Thymus (tissue), 11 donors: ENCODE measurements around the gene ZNF724. TPM values are rescaled to one million over a fixed set of nuclear protein-coding genes. Genes with fewer than 3 reads are reported as not detected.
A peak's percentile ranks its signal among the peaks of the same experiment; 100 is the strongest.
"Not testable (repeated sequence)": the region's sequence is repeated elsewhere in the genome, so short reads cannot be mapped to it uniquely, and the experiment has no call there.

Source experiments
- DNase-seq, 9 donors: peaks; one replicate each; pipeline ENCODE4 v3.0.0-alpha.2; 2013; ENCODE audit warnings: low spot score in 9 of 9, low read depth in 6 of 9, missing footprints in 1 of 9
- H3K27ac ChIP-seq, 2 donors: one replicate each; pipeline ENCODE4 v1.5.1; 2013; ENCODE audit warnings: control low read depth in 1 of 2, low read depth in 1 of 2, low read length in 1 of 2, mild to moderate bottlenecking in 1 of 2, moderate library complexity in 1 of 2
- H3K27me3 ChIP-seq, 2 donors: one replicate each; pipeline ENCODE4 v1.5.1; 2013; ENCODE audit warnings: low read length in 1 of 2; ENCODE audit not compliant: control insufficient read depth in 2 of 2, insufficient read depth in 1 of 2
- H3K36me3 ChIP-seq, 2 donors: one replicate each; pipeline ENCODE4 v1.5.1; 2013; ENCODE audit warnings: low read length in 1 of 2, mild to moderate bottlenecking in 1 of 2, moderate library complexity in 1 of 2; ENCODE audit not compliant: control insufficient read depth in 2 of 2, insufficient read depth in 2 of 2
- H3K4me1 ChIP-seq, 2 donors: one replicate each; pipeline ENCODE4 v1.5.1; 2013; ENCODE audit warnings: low read length in 2 of 2; ENCODE audit not compliant: control insufficient read depth in 2 of 2, insufficient read depth in 2 of 2
- H3K4me3 ChIP-seq, 2 donors: one replicate each; pipeline ENCODE4 v1.5.1; 2013; ENCODE audit warnings: low read length in 2 of 2, control low read depth in 1 of 2, mild to moderate bottlenecking in 1 of 2
- H3K9me3 ChIP-seq, 2 donors: one replicate each; pipeline ENCODE4 v1.5.1; 2013; ENCODE audit warnings: low read length in 1 of 2, mild to moderate bottlenecking in 1 of 2; ENCODE audit not compliant: control insufficient read depth in 2 of 2, insufficient read depth in 1 of 2
- WGBS: extraction: QIAGEN DNeasy Blood & Tissue Kit; methylation state at CpG from one replicate; pipeline ENCODE4 v1.1.7; 2013; 5-methylcytosine and 5-hydroxymethylcytosine counted together
- polyA plus RNA-seq: library from polyadenylated mRNA; stranded (reverse); fragments of 200-250 nt; gene quantifications from one replicate; pipeline ENCODE4 v1.2.3, GENCODE V29; 2013
- total RNA-seq: library from RNA; stranded (reverse); fragments of 120-200 nt; gene quantifications from one replicate; pipeline ENCODE4 v1.2.4, GENCODE V29; 2013
- donor health status: healthy.

Gene ZNF724
- total and polyA plus RNA-seq, 2 donors: 1.1 to 8.4 TPM

DNA sequence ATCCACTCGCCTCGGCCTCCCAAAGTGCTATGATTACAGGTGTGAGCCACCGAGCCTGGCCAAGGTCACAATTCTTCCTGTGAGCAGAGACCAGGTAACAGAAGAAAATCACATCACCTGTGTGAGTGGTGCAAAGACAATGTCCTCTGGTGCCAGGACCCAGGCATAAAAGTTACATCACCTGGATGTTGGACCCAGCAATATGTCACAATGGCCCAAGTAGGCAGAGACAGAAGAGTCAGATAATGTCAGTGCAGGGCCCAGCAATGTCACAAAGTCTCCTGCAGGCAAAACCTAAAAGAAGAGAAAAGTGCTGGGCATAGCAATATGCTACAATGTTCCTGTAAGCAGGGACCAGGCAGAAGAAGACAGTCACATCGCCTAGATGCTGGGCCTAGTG, 5.5 kb upstream of the ZNF724 start:
- 99% methylated on average over 4 of the region's 4 CpGs for WGBS
- no peaks in the 10 kb centered on the region for H3K4me1 ChIP-seq
- no peak for DNase-seq
- H3K27ac ChIP-seq: no peak overlapping the region
- H3K9me3 ChIP-seq: no peaks in the 10 kb centered on the region
- H3K27me3 ChIP-seq: no peaks in the 10 kb centered on the region
- H3K36me3 ChIP-seq: peaks cover 12 to 25% of the 10 kb centered on the region in 2 donors
- no peak overlapping the region for H3K4me3 ChIP-seq

DNA sequence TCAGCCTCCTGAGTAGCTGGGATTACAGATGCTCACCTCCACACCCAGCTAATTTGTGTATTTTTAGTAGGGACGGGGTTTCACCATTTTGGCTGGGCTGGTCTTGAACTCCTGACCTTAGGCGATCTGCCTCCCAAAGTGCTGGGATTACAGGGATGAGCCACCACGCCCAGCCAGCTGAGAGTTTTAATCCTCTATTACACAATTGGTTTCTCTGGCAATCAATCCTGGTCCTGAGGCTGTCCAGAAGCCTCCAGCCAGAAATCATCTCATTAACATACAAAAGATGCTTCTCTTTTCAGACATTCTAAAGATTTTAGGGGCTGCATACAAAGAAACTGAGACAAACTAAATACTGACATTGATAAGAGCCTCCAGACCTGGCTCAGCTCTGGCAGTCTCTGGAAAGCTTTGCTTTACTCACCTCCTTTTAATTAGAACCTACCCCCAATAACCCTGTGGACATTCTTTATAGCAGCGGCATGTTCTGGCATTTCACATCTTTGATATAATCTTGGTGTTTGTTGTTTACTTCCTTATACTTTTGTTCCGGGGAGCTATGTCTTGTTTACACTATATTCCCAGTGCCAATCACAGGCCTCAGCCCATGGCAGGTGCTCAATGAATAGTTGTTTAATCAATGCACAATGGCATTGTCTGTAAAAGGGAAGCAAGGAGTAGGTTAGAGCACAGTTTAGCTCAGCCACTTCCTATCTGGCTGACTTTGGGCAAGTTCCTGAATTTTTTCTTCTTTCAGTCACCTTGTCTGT, 4.1 kb upstream of the ZNF724 start:
- Histone ChIP-seq H3K9me3 (no peaks in the 10 kb centered on the region), H3K27ac (no peak overlapping the region), H3K4me3 (no peak overlapping the region), H3K4me1 (peaks cover 2% of the 10 kb centered on the region in 2 donors), H3K36me3 (peaks cover 3 to 12% of the 10 kb centered on the region in 2 donors), H3K27me3 (no peaks in the 10 kb centered on the region)
- DNase-seq: no peak
- WGBS: 85% methylated on average over 5 of the region's 5 CpGs

DNA sequence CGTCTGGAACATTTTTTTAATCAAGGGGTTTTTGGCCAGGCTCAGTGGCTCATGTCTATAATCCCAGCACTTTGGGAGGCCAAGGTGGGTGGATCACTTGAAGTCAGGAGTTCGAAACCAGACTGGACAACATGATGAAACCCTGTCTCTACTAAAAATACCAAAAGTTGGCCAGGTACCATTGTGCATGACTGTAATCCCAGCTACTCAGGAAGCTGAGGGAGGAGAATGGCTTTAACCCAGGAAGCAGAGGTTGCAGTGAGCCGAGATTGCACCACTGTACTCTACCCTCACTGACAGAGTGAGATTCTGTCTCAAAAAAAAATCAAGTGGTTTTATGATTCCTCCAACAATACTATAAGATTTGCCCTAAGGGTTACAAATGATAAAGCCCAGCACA, 3.1 kb upstream of the ZNF724 start:
- not testable (repeated sequence) for H3K9me3 ChIP-seq, DNase-seq, H3K4me1 ChIP-seq, H3K4me3 ChIP-seq, H3K36me3 ChIP-seq, H3K27me3 ChIP-seq, H3K27ac ChIP-seq
- WGBS: 73% methylated on average over 3 of the region's 3 CpGs

DNA sequence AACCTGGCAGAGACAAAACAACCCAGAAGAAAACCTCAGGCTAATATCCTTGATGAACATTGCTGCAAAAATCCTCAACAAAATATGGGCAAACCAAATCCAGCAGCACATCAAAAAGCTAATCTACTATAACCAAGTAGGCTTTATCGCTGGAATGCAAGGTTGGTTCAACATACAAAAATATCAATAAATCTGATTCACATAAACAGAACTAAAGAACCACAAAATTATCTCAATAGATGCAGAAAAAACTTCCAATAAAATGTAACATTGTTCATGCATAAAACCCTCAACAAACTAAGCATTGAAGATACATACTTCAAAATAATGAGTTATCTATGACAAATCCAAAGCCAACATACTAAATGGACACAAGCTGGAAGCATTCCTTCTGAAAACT, 8.8 kb downstream of the ZNF724 start:
- Histone ChIP-seq H3K36me3 (peaks cover 8 to 42% of the 10 kb centered on the region in 2 donors), H3K4me3 (no peak overlapping the region), H3K27me3 (no peaks in the 10 kb centered on the region), H3K9me3 (peaks cover 13 to 24% of the 10 kb centered on the region in 2 donors), H3K27ac (no peak overlapping the region), H3K4me1 (no peaks in the 10 kb centered on the region)
- DNase-seq: peak in 2 of 9 donors; percentile 9 to 32
- WGBS: 96% methylated on average over 1 of the region's 1 CpG

DNA sequence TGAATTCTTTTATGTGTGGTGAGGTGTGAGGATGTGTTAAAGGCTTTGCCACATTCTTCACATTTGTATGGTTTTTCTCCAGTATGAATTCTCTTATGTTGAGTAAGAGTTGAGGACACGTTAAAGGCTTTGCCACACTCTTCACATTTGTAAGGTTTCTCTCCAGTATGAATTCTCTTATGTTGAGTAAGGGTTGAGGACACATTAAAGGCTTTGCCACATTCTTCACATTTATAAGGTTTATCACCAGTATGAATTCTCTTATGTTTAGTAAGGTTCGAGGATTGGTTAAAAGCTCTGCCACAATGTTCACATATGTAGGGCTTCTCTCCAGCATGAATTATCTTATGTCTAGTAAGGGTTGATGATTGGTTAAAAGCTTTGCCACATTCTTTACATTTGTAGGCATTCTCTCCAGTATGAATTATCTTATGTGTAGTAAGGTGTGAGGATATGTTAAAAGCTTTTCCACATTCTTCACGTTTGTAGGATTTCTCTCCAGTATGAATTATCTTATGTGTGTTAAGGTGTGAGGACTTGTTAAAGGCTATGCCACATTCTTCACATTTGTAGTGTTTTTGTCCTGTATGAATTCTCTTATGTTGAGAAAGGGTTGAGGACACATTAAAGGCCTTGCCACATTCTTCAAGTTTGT, 27.1 kb downstream of the ZNF724 start:
- H3K36me3 ChIP-seq: peaks cover 10% of the 10 kb centered on the region in 2 donors

DNA sequence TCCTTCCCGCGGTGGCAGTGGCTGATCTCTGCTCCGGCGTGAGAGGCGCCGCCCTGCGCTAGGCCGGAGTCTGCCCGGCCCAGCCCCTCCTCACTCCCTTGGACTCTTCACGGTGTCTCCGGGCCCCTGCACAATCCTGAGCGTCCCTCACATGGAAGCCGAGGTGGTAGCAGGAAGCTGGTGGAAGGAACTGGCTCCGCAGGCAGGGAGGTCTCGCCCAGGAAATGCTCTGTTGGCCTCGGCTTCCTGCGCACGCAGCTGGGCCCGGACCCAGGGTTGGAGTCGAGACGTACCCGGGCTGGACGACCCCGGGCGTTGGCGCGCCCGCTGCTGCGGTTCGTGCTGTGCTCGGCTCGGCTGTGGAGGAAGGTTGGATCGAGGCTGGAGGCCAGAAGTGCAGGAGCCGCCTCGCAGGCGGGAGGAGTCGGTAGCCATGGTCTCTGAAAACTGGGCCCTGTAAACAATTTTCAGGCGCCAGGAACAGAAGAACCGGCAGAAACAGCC, 46.3 kb downstream of the ZNF724 start:
- Histone ChIP-seq H3K27me3 (no peaks in the 10 kb centered on the region), H3K9me3 (peaks cover 5 to 6% of the 10 kb centered on the region in 2 donors), H3K27ac (no peak overlapping the region), H3K36me3 (no peaks in the 10 kb centered on the region), H3K4me3 (no peak overlapping the region), H3K4me1 (no peaks in the 10 kb centered on the region)
- WGBS: 20% methylated on average over 39 of the region's 39 CpGs
- DNase-seq: no peak

More for the DNA sequence above, 27.1 kb downstream of the ZNF724 start:
- H3K9me3 ChIP-seq: peaks cover 8 to 34% of the 10 kb centered on the region in 2 donors
- 99% methylated on average over 3 of the region's 3 CpGs for whole genome bisulfite sequencing
- no peaks in the 10 kb centered on the region for H3K27me3 ChIP-seq
- no peak overlapping the region for H3K4me3 ChIP-seq
- DNase-seq: no peak
- no peaks in the 10 kb centered on the region for H3K4me1 ChIP-seq
- H3K27ac ChIP-seq: no peak overlapping the region

DNA sequence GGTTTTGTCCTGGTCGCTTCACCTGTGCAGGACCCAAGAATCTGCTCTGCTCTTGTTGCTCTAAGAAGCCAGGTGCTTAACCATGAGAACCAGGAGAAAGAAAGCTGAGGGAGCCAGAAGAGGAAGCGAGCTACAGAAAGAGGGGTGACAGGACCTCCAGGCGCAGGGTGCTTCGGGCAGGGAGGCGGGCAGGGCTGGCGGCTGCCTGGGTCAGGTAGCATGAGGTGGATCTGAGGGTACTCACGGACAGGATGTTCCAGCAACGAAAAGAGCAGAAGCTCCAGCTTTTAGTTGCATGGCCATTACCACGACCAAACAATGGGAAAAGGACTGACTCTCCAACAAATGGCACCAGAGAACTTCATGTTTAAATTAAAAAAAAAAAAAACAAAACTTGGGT, 59.9 kb downstream of the ZNF724 start:
- peaks cover 0 to 17% of the 10 kb centered on the region in 2 donors for H3K9me3 ChIP-seq
- H3K27ac ChIP-seq: no peak overlapping the region
- H3K27me3 ChIP-seq: no peaks in the 10 kb centered on the region
- 90% methylated on average over 9 of the region's 9 CpGs for WGBS
- no peaks in the 10 kb centered on the region for H3K36me3 ChIP-seq
- DNase-seq: no peak
- no peaks in the 10 kb centered on the region for H3K4me1 ChIP-seq
- no peak overlapping the region for H3K4me3 ChIP-seq

DNA sequence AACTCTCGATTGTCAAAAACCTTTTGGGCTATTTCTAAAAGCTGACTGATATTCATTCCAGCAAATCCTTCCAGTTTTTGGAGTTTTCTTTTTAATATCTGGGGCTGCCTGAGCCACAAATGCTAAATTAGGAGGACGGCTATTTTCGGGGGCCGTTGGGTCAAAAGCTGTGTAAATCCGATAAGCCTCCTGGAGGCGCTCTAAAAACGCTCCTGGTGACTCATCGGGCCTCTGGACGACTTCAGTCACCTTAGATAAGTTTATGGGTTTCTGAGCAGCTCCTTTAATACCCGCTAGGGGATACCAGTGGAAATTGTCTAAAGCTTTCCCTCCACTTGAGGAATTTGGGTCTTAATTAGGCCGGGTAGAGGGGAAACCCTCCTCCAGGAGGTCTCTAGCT, 66.9 kb downstream of the ZNF724 start:
- Histone ChIP-seq H3K9me3 (peaks cover 2 to 19% of the 10 kb centered on the region in 2 donors), H3K27me3 (no peaks in the 10 kb centered on the region), H3K4me3 (no peak overlapping the region), H3K36me3 (no peaks in the 10 kb centered on the region), H3K27ac (no peak overlapping the region), H3K4me1 (no peaks in the 10 kb centered on the region)
- DNase-seq: no peak
- 80% methylated on average over 11 of the region's 11 CpGs for WGBS
